K562 (cell line): ENCODE results near the gene ZBTB8B. TPM values are rescaled to one million over a fixed set of nuclear protein-coding genes. Genes with fewer than 3 reads are reported as not detected.

Experiments used
- BRD9 ChIP-seq: fragments of 450-650 bp; IDR thresholded peaks from 2 replicates; pipeline ENCODE4 v1.6.1; 2018; ENCODE audit warnings: low read depth; ENCODE audit not compliant: partially characterized antibody
- CEBPG ChIP-seq, 3 experiments: fragments of 200-800 bp in 1 of 3; sonication (Bioruptor generic) in 1 of 3; sonication (generic) in 1 of 3; formaldehyde crosslinking in 1 of 3; IDR thresholded peaks in 2 of 3; conservative IDR thresholded peaks in 1 of 3; 2 replicates each; pipeline versions ENCODE4 v1.6.1 to v1.8.0; 2016 to 2022; ENCODE audit warnings: missing compliant biosample characterization in 2 of 3, missing genetic modification characterization in 2 of 3, mild to moderate bottlenecking in 1 of 3, missing genetic modification reagents in 1 of 3
- DMBX1 ChIP-seq: fragments of 250-450 bp; sonication (Bioruptor Pico); IDR thresholded peaks from 2 replicates; pipeline ENCODE4 v1.8.0; 2022; ENCODE audit warnings: inconsistent platforms, mild to moderate bottlenecking, moderate library complexity, borderline replicate concordance
- GATAD2A ChIP-seq: fragments of 450-650 bp; IDR thresholded peaks from 2 replicates; pipeline ENCODE4 v1.6.1; 2017
- GATAD2B ChIP-seq: fragments of 450-650 bp; IDR thresholded peaks from 2 replicates; pipeline ENCODE4 v1.6.1; 2017; ENCODE audit warnings: mild to moderate bottlenecking, borderline replicate concordance
- NBN ChIP-seq: fragments of 450-650 bp; IDR thresholded peaks from 2 replicates; pipeline ENCODE4 v1.6.1; 2016; ENCODE audit warnings: low read depth, mild to moderate bottlenecking
- NFXL1 ChIP-seq: fragments of 450-650 bp; formaldehyde crosslinking; IDR thresholded peaks from 2 replicates; pipeline ENCODE4 v1.4.0; 2021; ENCODE audit warnings: mild to moderate bottlenecking
- NR1H2 ChIP-seq: sonication (generic); formaldehyde crosslinking; IDR thresholded peaks from 2 replicates; pipeline ENCODE4 v1.4.0; 2020; ENCODE audit warnings: mild to moderate bottlenecking, missing genetic modification reagents
- PCBP1 ChIP-seq: fragments of 200-400 bp; formaldehyde crosslinking; IDR thresholded peaks from 2 replicates; pipeline ENCODE4 v1.6.1; 2018; ENCODE audit warnings: mild to moderate bottlenecking, low read depth, low read length; ENCODE audit not compliant: poor library complexity, severe bottlenecking
- SAFB2 ChIP-seq: fragments of 200-400 bp; formaldehyde crosslinking; IDR thresholded peaks from 2 replicates; pipeline ENCODE4 v1.6.1; 2018; ENCODE audit warnings: borderline replicate concordance, low read length, low read depth, moderate library complexity; ENCODE audit not compliant: severe bottlenecking
- SAP30 ChIP-seq: fragments of 200-600 bp; sonication (generic); IDR thresholded peaks from 2 replicates; pipeline ENCODE4 v1.6.1; 2012; ENCODE audit warnings: borderline replicate concordance, low read depth, mild to moderate bottlenecking, moderate library complexity, low read length, control low read depth, inconsistent platforms; ENCODE audit not compliant: insufficient read depth, poor library complexity, severe bottlenecking
- SIX5 ChIP-seq, 2 experiments: IDR thresholded peaks; 2 replicates each; pipeline ENCODE4 v1.6.1; 2011; ENCODE audit warnings: low read length in 2 of 2, borderline replicate concordance in 1 of 2, low read depth in 1 of 2, mild to moderate bottlenecking in 1 of 2, moderate library complexity in 1 of 2; ENCODE audit not compliant: insufficient read depth in 1 of 2
- STAT5A ChIP-seq: IDR thresholded peaks from 2 replicates; pipeline ENCODE4 v1.6.1; 2012; ENCODE audit warnings: low read length, inconsistent platforms, borderline replicate concordance
- ZBTB9 ChIP-seq: fragments of 450-650 bp; formaldehyde crosslinking; IDR thresholded peaks from 2 replicates; pipeline ENCODE4 v1.4.0; 2020; ENCODE audit warnings: mild to moderate bottlenecking, moderate library complexity
- ZFPM2 ChIP-seq: fragments of 250-450 bp; sonication (Bioruptor Pico); IDR thresholded peaks from 2 replicates; pipeline ENCODE4 v1.5.1; 2022; ENCODE audit warnings: mild to moderate bottlenecking
- ZKSCAN8 ChIP-seq: fragments of 200-800 bp; sonication (Bioruptor generic); IDR thresholded peaks from 2 replicates; pipeline ENCODE4 v1.6.1; 2016; ENCODE audit warnings: missing genetic modification characterization, missing compliant biosample characterization
- ZNF175 ChIP-seq: fragments of 200-800 bp; sonication (Bioruptor generic); IDR thresholded peaks from 2 replicates; pipeline ENCODE4 v1.6.1; 2016; ENCODE audit warnings: low read depth, mild to moderate bottlenecking, missing genetic modification characterization, missing compliant biosample characterization
- ZNF584 ChIP-seq: fragments of 200-800 bp; sonication (Bioruptor generic); IDR thresholded peaks from 2 replicates; pipeline ENCODE4 v1.6.1; 2016; ENCODE audit warnings: low read depth, mild to moderate bottlenecking, missing genetic modification characterization, missing compliant biosample characterization
- ZNF75A ChIP-seq: fragments of 450-650 bp; formaldehyde crosslinking; IDR thresholded peaks from 2 replicates; pipeline ENCODE4 v1.4.0; 2020; ENCODE audit warnings: mild to moderate bottlenecking
- polyA plus RNA-seq, 8 experiments: library from polyadenylated mRNA; depleted of rRNA in 4 of 8; stranded (reverse) in 5 of 8; unstranded in 3 of 8; fragments of >200 nt; fragmentation: Nextera tagmentation in 2 of 8; fragmentation: Illumina TruSeq in 1 of 8; extraction: Ambion mirVana in 2 of 8; extraction: Trizol in 1 of 8; gene quantifications; 2 replicates each; pipeline versions ENCODE4 v1.2.1 to v1.2.3, GENCODE V29; 2011 to 2014; ENCODE audit warnings: inconsistent platforms in 1 of 8, missing spikeins in 1 of 8
- total RNA-seq, 7 experiments: library from RNA; depleted of rRNA in 6 of 7; stranded (reverse); fragments of >200 nt in 6 of 7; fragmentation: Illumina TruSeq in 2 of 7; extraction: Trizol in 2 of 7; gene quantifications; 2 replicates each; pipeline versions ENCODE4 v1.2.1 to v1.2.3, GENCODE V29; 2011 to 2021; ENCODE audit warnings: low replicate concordance in 1 of 7
- TF ChIP-seq, protein P1 (sequence below): fragments of 250-450 bp; sonication (Bioruptor Pico); IDR thresholded peaks from 2 replicates; pipeline ENCODE4 v1.8.0; 2022; ENCODE audit warnings: moderate library complexity, mild to moderate bottlenecking, inconsistent platforms
- TF ChIP-seq, protein P2 (sequence below): sonication (generic); formaldehyde crosslinking; IDR thresholded peaks from 2 replicates; pipeline ENCODE4 v1.8.1; 2022; ENCODE audit warnings: missing genetic modification reagents

Gene ZBTB8B
- total and polyA plus RNA-seq, 9 of the 15 experiments (the other 6 are each of a cell fraction or from before 2014, with no cell fraction given) = not detected

DNA sequence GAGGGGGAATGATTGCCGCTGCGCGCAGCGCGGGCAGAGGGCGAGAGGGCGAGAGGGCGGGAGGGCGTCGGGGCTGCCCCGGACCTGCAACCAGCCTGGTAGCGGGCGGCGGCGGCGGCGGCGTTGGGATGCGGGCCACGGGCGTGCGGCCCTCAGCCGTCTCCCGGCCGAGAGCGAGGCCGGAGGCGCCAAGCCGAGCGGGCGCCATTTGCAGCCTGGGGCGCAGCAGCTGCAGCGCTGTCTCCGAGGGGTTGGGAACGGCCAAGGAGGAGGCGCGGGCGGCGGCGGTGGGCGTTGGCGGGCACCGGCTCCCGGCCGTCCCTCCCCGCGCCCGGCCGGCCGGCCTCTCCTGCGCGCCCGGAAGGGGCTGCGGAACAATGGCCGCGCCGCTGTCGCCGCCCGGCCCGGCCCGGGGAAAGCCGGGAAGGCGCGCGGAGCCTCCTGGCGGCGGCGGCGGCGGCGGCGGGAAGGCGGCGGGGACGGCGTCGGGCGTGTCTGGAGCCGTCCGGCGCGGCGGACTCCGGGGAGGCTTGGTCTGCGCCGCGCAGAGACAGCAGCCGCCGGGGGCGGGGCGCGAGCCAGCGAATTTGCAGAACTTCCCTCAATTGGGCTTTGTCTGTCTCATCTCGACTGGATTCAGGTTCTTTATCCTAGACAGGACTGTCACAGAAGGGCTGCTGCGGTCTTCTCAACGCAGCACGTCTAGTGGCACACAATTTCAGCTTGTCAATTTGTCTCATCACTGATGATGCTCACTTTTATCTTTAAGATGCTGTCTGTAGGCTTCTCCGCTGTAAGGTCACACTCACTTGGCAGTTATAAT lies 35.7 kb downstream of the ZBTB8B start (continued):
- TF ChIP-seq, protein P1, sequence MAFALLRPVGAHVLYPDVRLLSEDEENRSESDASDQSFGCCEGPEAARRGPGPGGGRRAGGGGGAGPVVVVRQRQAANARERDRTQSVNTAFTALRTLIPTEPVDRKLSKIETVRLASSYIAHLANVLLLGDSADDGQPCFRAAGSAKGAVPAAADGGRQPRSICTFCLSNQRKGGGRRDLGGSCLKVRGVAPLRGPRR (CRISPR knock-in tag) = no peak
- TF ChIP-seq NFXL1 (CRISPR knock-in tag) (no peak), ZNF584 (no peak), GATAD2A (no peak), ZNF75A (no peak), SAFB2 (no peak), BRD9 (no peak), NBN (no peak), NR1H2 (CRISPR knock-in tag) (no peak), SAP30 (no peak), SIX5 (IDR thresholded peaks at IDR 0.05; ENCODE audit: borderline replicate concordance in 1 of 2, insufficient read depth in 1 of 2, low read depth in 1 of 2, low read length in 2 of 2) (no peak), CEBPG (CRISPR knock-in tag; IDR thresholded peaks at IDR 0.05) (no peak), CEBPG (tag; conservative IDR thresholded peaks at IDR 0.05 in 1 of 2, IDR thresholded peaks at IDR 0.05 in 1 of 2) (no peak), ZKSCAN8 (no peak), ZBTB9 (peak; percentile 87), ZFPM2 (CRISPR knock-in tag) (no peak), ZNF175 (CRISPR knock-in tag) (no peak), DMBX1 (CRISPR knock-in tag) (peak; percentile 49; the same call in 1 of the 2 replicates), STAT5A (no peak), PCBP1 (peak; percentile 45), GATAD2B (peak; percentile 97)
- TF ChIP-seq, protein P2, sequence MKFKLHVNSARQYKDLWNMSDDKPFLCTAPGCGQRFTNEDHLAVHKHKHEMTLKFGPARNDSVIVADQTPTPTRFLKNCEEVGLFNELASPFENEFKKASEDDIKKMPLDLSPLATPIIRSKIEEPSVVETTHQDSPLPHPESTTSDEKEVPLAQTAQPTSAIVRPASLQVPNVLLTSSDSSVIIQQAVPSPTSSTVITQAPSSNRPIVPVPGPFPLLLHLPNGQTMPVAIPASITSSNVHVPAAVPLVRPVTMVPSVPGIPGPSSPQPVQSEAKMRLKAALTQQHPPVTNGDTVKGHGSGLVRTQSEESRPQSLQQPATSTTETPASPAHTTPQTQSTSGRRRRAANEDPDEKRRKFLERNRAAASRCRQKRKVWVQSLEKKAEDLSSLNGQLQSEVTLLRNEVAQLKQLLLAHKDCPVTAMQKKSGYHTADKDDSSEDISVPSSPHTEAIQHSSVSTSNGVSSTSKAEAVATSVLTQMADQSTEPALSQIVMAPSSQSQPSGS (CRISPR knock-in tag) = no peak
